Tibial artery (tissue), 4 donors: Measurements from ENCODE around the gene GSS.

Source experiments
- DNase-seq, 2 donors: peaks; one replicate each; pipeline ENCODE4 v3.0.0-alpha.2; 2019
- H3K27ac ChIP-seq, 2 donors: fragments of 200-600 bp; sonication (generic) in 1 of 2; 1 replicate in 1 of 2; 2 replicates in 1 of 2; pipeline ENCODE4 v1.5.1; 2018 to 2019; ENCODE audit warnings: mild to moderate bottlenecking in 1 of 2
- H3K27me3 ChIP-seq, 2 donors: fragments of 200-600 bp; sonication (generic) in 1 of 2; one replicate each; pipeline versions ENCODE4 v1.5.1 to v1.6.0; 2016 to 2019
- H3K36me3 ChIP-seq, 3 donors: fragments of 200-600 bp; sonication (generic) in 2 of 3; one replicate each; pipeline ENCODE4 v1.5.1; 2016 to 2019; ENCODE audit warnings: mild to moderate bottlenecking in 2 of 3
- H3K4me1 ChIP-seq, 4 donors: fragments of 200-600 bp; sonication (generic) in 2 of 4; 1 replicate in 3 of 4; 2 replicates in 1 of 4; pipeline ENCODE4 v1.5.1; 2016 to 2019
- H3K4me3 ChIP-seq, 2 donors: fragments of 200-600 bp; sonication (generic) in 1 of 2; 1 replicate in 1 of 2; 2 replicates in 1 of 2; pipeline ENCODE4 v1.5.1; 2018 to 2019; ENCODE audit warnings: mild to moderate bottlenecking in 2 of 2
- H3K9me3 ChIP-seq, 3 donors: fragments of 200-600 bp; sonication (generic) in 1 of 3; one replicate each; pipeline ENCODE4 v1.5.1; 2016 to 2019
- CTCF ChIP-seq, 2 experiments: fragments of 200-600 bp in 1 of 2; fragments of 450-650 bp in 1 of 2; IDR thresholded peaks; one replicate each; pipeline ENCODE4 v1.5.1; 2017 to 2019; ENCODE audit warnings: antibody characterized with exemption in 2 of 2, mild to moderate bottlenecking in 1 of 2, moderate library complexity in 1 of 2
- intact Hi-C: fragments of 100-400 bp; cut with DNase I; formaldehyde crosslinking; loops from one replicate; pipeline ENCODE4 v1.15.0; 2023; ENCODE audit warnings: low total_unique reads

The GSS gene

GRCh38 chr20:34955231-34956040 lies at the start of gene GSS, which contains the start of gene MYH7B:
Gene GSS (minus strand): TSS chr20:34955806. CDS start chr20:34951852, 3,954 bp downstream.
Gene MYH7B (plus strand): TSS chr20:34955868. CDS start chr20:34978006, 22,138 bp downstream.
- no peaks in the 10 kb centered on the region for H3K9me3 ChIP-seq
- peak within 1 kb of the TSS; percentile 63 to 64 for H3K4me3 ChIP-seq
- H3K4me1 ChIP-seq: peaks cover 0 to 18% (median 9%) of the 10 kb centered on the region in 4 donors
- peak; percentile 55 to 70 for TF ChIP-seq CTCF (IDR thresholded peaks at IDR 0.05)
- no peaks in the 10 kb centered on the region for H3K27me3 ChIP-seq
- peak; percentile 97 to 98 for DNase-seq
- H3K27ac ChIP-seq: peak within 1 kb of the TSS; percentile 83 to 90
- intact Hi-C loops: loop anchor here (2.0 kb wide), 1 partner anchor 83 kb away; the partner anchor contains the start of gene GGT7
- peaks cover 0 to 8% (median 4%) of the 10 kb centered on the region in 3 donors for H3K36me3 ChIP-seq

GRCh38 chr20:35004749-35005462 lies 49.3 kb upstream of the GSS start:
- no peaks in the 10 kb centered on the region for H3K9me3 ChIP-seq
- H3K4me1 ChIP-seq: peaks cover 0 to 5% (median 0%) of the 10 kb centered on the region in 4 donors
- no peaks in the 10 kb centered on the region for H3K27me3 ChIP-seq
- peaks cover 83 to 100% (median 100%) of the 10 kb centered on the region in 3 donors for H3K36me3 ChIP-seq
- no peak for TF ChIP-seq CTCF (IDR thresholded peaks at IDR 0.05)
- DNase-seq: peak; percentile 11 to 55
- no peak overlapping the region for H3K27ac ChIP-seq
- H3K4me3 ChIP-seq: no peak overlapping the region
- intact Hi-C loops: no loop called here

GRCh38 chr20:35004051-35004725 lies 48.6 kb upstream of the GSS start:
- H3K9me3 ChIP-seq: no peaks in the 10 kb centered on the region
- intact Hi-C loops: no loop called here
- H3K27me3 ChIP-seq: no peaks in the 10 kb centered on the region
- H3K4me1 ChIP-seq: peaks cover 0 to 5% (median 0%) of the 10 kb centered on the region in 4 donors
- H3K36me3 ChIP-seq: peaks cover 77 to 100% (median 100%) of the 10 kb centered on the region in 3 donors
- no peak for TF ChIP-seq CTCF (IDR thresholded peaks at IDR 0.05)
- H3K4me3 ChIP-seq: no peak overlapping the region
- no peak overlapping the region for H3K27ac ChIP-seq
- DNase-seq: peak; percentile 14 to 51

- Histone ChIP-seq H3K36me3 (peaks cover 74 to 100% (median 100%) of the 10 kb centered on the region in 3 donors), H3K27me3 (no peaks in the 10 kb centered on the region), H3K4me3 (no peak overlapping the region), H3K27ac (no peak overlapping the region), H3K4me1 (peaks cover 0 to under 1% (median 0%) of the 10 kb centered on the region in 4 donors), H3K9me3 (no peaks in the 10 kb centered on the region)
- intact Hi-C loops: no loop called here
- DNase-seq: peak in 1 of 2 donors; percentile 53
- TF ChIP-seq CTCF (IDR thresholded peaks at IDR 0.05): no peak
Measured at GRCh38 chr20:35003211-35004031, 47.8 kb upstream of the GSS start.
